ENCODE data around the gene GP2. TPM values are rescaled to one million over a fixed set of nuclear protein-coding genes. Genes with fewer than 3 reads are reported as not detected.
"Not testable (repeated sequence)": the region's sequence is repeated elsewhere in the genome, so short reads cannot be mapped to it uniquely, and the experiment has no call there.

The GP2 gene
- total and polyA plus RNA-seq, 2 experiments from 2014 or later = 17.2 to 24.8 TPM

DNA sequence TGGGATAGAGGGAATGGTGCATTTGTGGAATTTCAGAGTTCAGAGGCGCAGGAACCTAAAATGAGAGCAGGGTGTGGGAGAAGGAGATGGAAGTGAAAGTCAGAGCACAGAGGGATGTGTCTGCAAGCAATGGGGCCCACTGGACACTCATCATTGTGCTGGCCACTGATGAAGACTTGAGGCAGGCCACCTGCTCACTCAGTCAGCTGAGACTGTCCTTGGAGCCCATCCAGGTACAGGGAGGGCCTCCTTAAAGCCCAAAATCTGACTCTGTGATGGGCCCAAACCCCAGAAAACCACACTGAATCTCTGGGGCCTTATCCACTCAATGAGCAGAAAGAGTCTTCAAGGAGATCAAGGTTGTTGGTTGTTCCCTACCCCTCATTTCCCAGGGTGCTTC is 5.6 kb downstream of the GP2 start:
- peaks cover 5% of the 10 kb centered on the region for H3K4me1 ChIP-seq (ENCODE audit: insufficient read depth)

DNA sequence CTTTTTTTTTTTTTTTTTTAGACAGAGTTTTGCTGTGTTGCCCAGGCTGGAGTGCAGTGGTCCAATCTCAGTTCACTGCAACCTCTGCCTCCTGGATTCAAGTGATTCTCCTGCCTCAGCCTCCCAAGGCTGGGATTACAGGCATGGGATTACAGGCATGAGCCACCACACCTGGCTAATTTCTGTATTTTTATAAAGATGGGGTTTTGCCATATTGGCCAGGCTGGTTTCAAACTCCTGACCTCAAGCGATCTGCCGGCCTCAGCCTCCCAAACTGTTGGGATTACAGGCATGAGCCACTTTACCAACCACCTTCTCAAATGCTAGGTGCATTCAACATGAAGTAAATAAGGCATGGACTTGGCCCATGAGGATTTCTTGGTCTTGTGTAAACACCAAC is 6.3 kb downstream of the GP2 start:
- not testable (repeated sequence) for H3K9me3 ChIP-seq (ENCODE audit: low read depth); DNase-seq (ENCODE audit: low spot score); H3K79me2 ChIP-seq; H2AFZ ChIP-seq; H3K4me1 ChIP-seq (ENCODE audit: insufficient read depth); H3K4me3 ChIP-seq; H3K36me3 ChIP-seq (replicated peaks; ENCODE audit: insufficient read depth, low read depth); H3K27ac ChIP-seq; H3K9me2 ChIP-seq (replicated peaks; ENCODE audit: insufficient read depth); H3K27me3 ChIP-seq; H4K20me1 ChIP-seq (ENCODE audit: insufficient read depth, poor library complexity, severe bottlenecking); H3K4me2 ChIP-seq
- WGBS (ENCODE audit: low lambda C conversion rate, missing lambda C conversion rate) = 96% methylated on average over 2 of the region's 2 CpGs

More for the DNA sequence above, 5.6 kb downstream of the GP2 start:
- 88% methylated on average over 1 of the region's 1 CpG for WGBS (ENCODE audit: low lambda C conversion rate, missing lambda C conversion rate)
- no peak for TF ChIP-seq EZH2 (IDR thresholded peaks at IDR 0.05; ENCODE audit: borderline replicate concordance)
- TF ChIP-seq, protein P1, sequence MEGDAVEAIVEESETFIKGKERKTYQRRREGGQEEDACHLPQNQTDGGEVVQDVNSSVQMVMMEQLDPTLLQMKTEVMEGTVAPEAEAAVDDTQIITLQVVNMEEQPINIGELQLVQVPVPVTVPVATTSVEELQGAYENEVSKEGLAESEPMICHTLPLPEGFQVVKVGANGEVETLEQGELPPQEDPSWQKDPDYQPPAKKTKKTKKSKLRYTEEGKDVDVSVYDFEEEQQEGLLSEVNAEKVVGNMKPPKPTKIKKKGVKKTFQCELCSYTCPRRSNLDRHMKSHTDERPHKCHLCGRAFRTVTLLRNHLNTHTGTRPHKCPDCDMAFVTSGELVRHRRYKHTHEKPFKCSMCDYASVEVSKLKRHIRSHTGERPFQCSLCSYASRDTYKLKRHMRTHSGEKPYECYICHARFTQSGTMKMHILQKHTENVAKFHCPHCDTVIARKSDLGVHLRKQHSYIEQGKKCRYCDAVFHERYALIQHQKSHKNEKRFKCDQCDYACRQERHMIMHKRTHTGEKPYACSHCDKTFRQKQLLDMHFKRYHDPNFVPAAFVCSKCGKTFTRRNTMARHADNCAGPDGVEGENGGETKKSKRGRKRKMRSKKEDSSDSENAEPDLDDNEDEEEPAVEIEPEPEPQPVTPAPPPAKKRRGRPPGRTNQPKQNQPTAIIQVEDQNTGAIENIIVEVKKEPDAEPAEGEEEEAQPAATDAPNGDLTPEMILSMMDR (IDR thresholded peaks at IDR 0.05; ENCODE audit: poor library complexity) = no peak
- TF ChIP-seq EZH2phosphoT487 (IDR thresholded peaks at IDR 0.05; ENCODE audit: low read depth, severe bottlenecking, unreplicated experiment) = no peak
- Histone ChIP-seq H4K20me1 (ENCODE audit: insufficient read depth, poor library complexity, severe bottlenecking) (no peaks in the 10 kb centered on the region), H3K27ac (no peak overlapping the region), H2AFZ (no peak overlapping the region), H3K4me2 (no peak overlapping the region), H3K4me3 (no peak overlapping the region), H3K9me2 (replicated peaks; ENCODE audit: insufficient read depth) (no peaks in the 10 kb centered on the region), H3K9me3 (ENCODE audit: low read depth) (no peaks in the 10 kb centered on the region), H3K79me2 (no peaks in the 10 kb centered on the region), H3K27me3 (no peaks in the 10 kb centered on the region), H3K36me3 (replicated peaks; ENCODE audit: insufficient read depth, low read depth) (no peaks in the 10 kb centered on the region)
- no peak for DNase-seq (ENCODE audit: low spot score)

DNA sequence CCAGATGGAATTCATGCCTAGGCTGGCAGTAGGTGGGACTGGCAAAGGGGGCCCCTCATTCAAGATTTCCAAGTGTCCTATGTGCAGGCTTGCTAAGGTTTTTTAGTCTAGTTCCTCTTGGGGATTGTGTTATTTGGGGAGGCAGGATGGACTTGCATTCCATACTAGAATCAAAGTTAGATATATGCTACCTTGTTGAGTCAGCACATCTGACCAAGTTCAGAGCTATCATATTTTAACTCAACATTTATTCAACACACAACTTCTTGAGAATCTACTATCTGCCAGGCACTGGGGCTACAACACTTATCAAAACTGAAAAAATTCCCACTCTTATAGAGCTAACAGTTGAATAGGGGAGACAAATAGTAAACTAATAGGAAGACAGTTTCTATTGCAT is 6.7 kb downstream of the GP2 start:
- Histone ChIP-seq H3K9me2 (replicated peaks; ENCODE audit: insufficient read depth) (no peaks in the 10 kb centered on the region), H4K20me1 (ENCODE audit: insufficient read depth, poor library complexity, severe bottlenecking) (no peaks in the 10 kb centered on the region), H3K4me1 (ENCODE audit: insufficient read depth) (no peaks in the 10 kb centered on the region), H3K79me2 (no peaks in the 10 kb centered on the region), H2AFZ (no peak overlapping the region), H3K36me3 (replicated peaks; ENCODE audit: insufficient read depth, low read depth) (no peaks in the 10 kb centered on the region), H3K9me3 (ENCODE audit: low read depth) (no peaks in the 10 kb centered on the region), H3K27ac (no peak overlapping the region), H3K27me3 (no peaks in the 10 kb centered on the region), H3K4me2 (no peak overlapping the region), H3K4me3 (no peak overlapping the region)
- no peak for DNase-seq (ENCODE audit: low spot score)
- TF ChIP-seq EZH2 (IDR thresholded peaks at IDR 0.05; ENCODE audit: borderline replicate concordance) = no peak
- no peak for TF ChIP-seq EZH2phosphoT487 (IDR thresholded peaks at IDR 0.05; ENCODE audit: low read depth, severe bottlenecking, unreplicated experiment)
- TF ChIP-seq, protein P1 (IDR thresholded peaks at IDR 0.05; ENCODE audit: poor library complexity) = no peak

DNA sequence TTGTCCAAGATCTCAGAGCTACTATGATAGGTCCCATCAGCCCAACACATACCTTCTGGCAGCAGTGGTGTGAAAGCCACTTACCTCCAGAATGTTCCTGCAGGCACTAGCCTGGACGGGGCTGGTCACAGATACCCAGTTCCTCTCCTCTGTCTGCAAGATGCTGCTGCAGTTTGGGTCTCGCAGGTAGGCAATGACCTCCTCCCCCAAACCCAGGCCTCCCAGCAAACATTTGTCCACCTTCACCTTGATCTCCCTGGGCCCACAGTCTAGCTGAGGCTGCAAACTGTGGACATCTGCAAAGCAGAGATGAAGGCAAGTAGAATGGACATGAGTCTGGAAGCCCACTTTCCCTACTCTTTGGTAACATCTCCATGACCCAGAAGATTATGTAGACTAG is 7.1 kb downstream of the GP2 start:
- Histone ChIP-seq H3K4me2 (no peak overlapping the region), H3K9me2 (replicated peaks; ENCODE audit: insufficient read depth) (no peaks in the 10 kb centered on the region), H3K27ac (no peak overlapping the region), H3K27me3 (no peaks in the 10 kb centered on the region), H3K79me2 (no peaks in the 10 kb centered on the region), H4K20me1 (ENCODE audit: insufficient read depth, poor library complexity, severe bottlenecking) (no peaks in the 10 kb centered on the region), H3K36me3 (replicated peaks; ENCODE audit: insufficient read depth, low read depth) (no peaks in the 10 kb centered on the region), H2AFZ (no peak overlapping the region), H3K4me1 (ENCODE audit: insufficient read depth) (no peaks in the 10 kb centered on the region), H3K4me3 (no peak overlapping the region), H3K9me3 (ENCODE audit: low read depth) (no peaks in the 10 kb centered on the region)
- WGBS (ENCODE audit: low lambda C conversion rate, missing lambda C conversion rate) = 84% methylated on average over 2 of the region's 2 CpGs
- TF ChIP-seq, protein P1 (IDR thresholded peaks at IDR 0.05; ENCODE audit: poor library complexity) = no peak
- TF ChIP-seq EZH2phosphoT487 (IDR thresholded peaks at IDR 0.05; ENCODE audit: low read depth, severe bottlenecking, unreplicated experiment) = no peak
- no peak for TF ChIP-seq EZH2 (IDR thresholded peaks at IDR 0.05; ENCODE audit: borderline replicate concordance)
- DNase-seq (ENCODE audit: low spot score) = no peak

Data from hepatocyte (in vitro differentiated cells).